GM23248 (cell line): ENCODE results near the gene EYA4.

Experiments used
- EZH2 ChIP-seq: fragments of 200-600 bp; sonication (generic); IDR thresholded peaks from 2 replicates; pipeline ENCODE4 v1.6.1; 2018; ENCODE audit warnings: antibody characterized with exemption, mild to moderate bottlenecking; ENCODE audit not compliant: insufficient read depth, poor library complexity, severe bottlenecking
- EZH2phosphoT487 ChIP-seq: fragments of 200-600 bp; sonication (generic); IDR thresholded peaks from 2 replicates; pipeline ENCODE4 v1.6.1; 2018; ENCODE audit warnings: antibody characterized with exemption, moderate library complexity, mild to moderate bottlenecking, low read depth; ENCODE audit not compliant: insufficient read depth

DNA sequence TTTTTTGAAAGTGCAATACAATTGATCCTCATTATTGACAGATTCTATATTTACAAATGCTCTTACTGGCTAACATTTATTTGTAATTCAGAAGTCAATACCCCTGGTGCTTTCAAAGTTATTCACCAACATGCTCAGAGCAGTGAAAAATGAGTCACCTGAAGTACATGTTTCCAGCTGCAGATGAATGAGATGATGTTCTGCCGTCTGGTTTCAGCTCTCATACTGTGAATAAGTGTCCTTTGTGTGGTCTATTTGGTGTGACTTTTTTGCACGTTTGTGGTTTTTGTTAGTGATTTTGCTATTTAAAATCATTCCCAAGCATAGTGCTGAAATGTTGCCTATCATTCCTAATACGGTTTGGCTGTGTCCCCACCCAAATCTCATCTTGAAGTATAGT, 22.3 kb upstream of the EYA4 start:
- TF ChIP-seq EZH2, result no peak
- no peak for TF ChIP-seq EZH2phosphoT487
